Stimulated activated CD4-positive, alpha-beta T cell treated with anti-CD3 and anti-CD28 coated beads, Interleukin-2, amount 100 ng/mL, for 24 hours (primary cell): ENCODE results near the gene CCDC43.
"Not testable (repeated sequence)": the region's sequence is repeated elsewhere in the genome, so short reads cannot be mapped to it uniquely, and the experiment has no call there.

Experiments used
- DNase-seq, 2 donors: peaks; one replicate each; pipeline ENCODE4 v3.0.0-alpha.2; 2020

Gene CCDC43

GRCh38 chr17:44666006-44666405 is 23.6 kb downstream of the CCDC43 start:
- no peak for DNase-seq

DNA sequence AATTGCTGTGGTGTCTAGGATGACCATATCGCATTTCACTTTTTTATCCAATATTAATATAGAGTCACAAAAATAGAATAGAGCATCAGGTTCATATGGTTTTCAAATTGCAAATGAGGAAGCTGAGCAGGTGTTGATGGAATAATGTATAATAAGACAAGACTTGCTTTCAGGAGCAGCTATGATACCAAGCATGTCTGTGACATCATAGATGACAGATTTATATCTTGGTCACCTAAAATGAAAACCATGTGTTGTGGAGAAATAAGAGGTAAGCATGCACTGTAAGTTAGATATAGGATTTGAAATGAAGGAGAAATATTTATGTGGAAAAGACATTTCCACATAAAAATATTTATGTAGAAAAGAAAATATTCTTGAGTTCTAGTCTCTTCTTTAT is 24.7 kb downstream of the CCDC43 start:
- DNase-seq = no peak

DNA sequence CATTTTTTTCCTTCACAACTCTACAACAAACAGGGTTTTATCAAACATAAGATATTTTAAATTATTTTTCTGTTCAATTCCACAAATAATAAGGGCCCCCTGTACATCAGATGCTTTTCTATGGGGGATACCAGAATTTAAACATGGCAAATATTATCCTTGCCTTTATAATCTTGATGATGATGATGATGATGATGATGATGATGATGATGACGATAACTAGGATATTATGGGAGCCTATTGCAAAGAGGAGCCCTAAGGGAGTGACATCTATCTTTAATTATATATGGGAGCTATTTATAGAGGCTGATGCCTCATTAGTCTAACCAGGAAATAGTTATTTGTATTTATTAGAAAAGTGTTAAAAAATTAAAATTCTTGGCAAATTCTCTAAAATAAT is 26.5 kb downstream of the CCDC43 start:
- no peak for DNase-seq

DNA sequence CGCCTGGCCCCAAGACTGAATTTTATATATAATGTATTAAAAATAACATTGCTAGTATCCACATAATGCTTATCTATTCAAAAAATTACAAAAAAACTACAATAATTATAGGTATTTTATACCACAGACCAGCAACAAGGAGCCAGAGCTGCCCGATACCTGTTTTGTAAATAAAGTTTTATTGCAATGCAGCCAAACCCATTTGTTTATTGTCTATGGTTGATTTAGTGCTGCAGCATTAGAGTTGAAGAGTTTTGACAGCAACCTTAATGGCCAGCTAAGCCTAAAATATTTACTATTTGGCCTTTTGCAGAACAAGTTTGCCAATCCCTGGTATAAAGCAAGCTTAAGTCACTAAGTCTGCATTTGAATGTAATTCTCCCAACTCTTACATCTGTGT is 27.7 kb downstream of the CCDC43 start:
- no peak for DNase-seq

DNA sequence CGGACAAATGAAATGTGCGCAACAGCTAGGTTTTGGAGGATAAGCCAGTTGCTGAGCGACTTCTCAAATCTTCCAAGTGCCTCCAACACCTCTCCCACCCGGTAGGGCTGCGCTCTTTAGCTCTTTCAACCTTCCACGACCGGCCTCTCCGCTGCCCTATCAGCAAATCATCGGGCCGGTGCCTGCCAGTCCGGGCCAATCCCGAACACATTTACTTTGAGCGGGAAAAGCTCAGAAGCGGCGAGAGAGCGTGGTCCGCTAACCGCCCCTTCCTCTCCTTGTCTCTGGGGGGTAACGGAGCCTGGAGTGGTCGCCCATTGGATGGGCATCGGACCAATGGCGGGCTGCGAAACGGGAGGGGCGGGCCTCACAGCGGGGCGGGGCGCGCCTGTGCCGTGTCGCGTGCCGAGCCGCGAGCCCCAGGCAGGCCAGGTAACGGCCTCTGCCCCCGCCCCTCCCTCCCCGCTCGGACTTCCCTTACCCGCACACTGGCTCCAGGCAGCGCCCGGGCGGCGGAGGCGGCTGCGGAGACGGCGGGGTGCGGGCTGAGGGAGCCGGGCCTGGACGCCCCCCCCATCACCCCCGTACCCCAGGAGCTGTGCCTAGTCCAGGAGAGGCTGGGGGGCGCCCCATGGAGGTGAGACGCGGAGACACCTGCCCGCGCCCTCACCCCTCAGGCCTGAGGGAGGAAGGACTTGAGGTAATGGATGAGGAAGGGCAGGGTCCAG is 33.4 kb downstream of the CCDC43 start, which contains the start of gene MEIOC:
Gene MEIOC (plus strand): TSS at position 486 of the 728 bp plus-strand sequence. CDS start 146 bp downstream, at position 632.
- DNase-seq = peak; percentile 42 to 62

GRCh38 chr17:44653954-44654353 is 35.6 kb downstream of the CCDC43 start:
- no peak for DNase-seq

GRCh38 chr17:44653384-44653783 is 36.2 kb downstream of the CCDC43 start:
- DNase-seq = no peak

DNA sequence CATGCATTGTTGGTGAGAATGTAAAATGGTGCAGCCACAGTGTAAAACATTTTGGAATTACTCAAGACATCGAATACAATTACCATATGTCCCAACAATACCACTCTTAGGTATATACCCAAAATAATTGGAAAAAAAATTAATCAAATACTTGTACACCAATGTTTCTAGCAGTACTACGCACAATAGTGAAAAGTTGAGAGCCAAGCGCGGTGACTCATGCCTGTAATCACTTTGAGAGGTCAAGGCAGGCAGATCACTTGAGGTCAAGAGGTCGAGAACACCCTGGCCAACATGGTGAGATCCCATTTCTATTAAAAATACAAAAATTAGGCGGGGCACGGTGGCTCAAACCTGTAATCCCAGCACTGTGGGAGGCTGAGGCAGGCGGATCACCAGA is 36.8 kb downstream of the CCDC43 start:
- no peak for DNase-seq

DNA sequence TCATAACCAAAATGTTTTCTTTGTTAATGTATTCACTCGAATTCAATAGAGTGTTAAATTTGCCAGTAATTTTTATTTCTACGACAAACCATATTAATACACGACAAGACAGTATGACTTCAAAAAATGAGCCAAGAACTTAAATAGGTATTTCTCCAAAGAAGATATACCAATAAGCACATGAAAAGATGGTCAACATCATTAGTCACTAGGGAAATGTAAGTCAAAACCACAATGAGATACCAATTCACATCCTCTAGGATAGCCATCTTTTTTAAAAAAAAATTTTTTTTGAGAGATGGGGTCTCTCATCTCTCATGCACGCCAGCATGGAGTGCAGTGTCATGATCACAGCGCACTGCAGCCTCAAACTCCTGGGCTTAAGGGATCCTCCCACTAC is 38.3 kb downstream of the CCDC43 start:
- no peak for DNase-seq

DNA sequence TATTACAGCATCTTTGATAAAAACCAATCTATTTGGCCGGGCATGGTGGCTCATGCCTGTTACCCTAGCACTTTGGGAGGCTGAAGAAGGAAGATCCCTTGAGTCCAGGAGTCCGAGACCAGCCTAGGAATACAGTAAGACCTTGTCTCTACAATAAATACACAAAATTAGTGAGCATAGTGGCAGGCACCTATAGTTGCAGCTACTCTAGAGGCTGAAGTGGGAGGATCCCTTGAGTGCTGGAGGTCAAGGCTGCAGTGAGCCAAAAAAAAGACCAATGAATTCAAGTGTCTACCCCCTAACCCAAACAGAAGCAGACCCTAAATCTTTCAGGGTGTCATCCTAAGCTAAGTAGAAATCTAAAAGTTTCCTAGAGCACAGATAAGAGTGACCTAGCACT is 40.6 kb downstream of the CCDC43 start:
- no peak for DNase-seq

- no peak for DNase-seq
Observed at GRCh38 chr17:44647736-44648135, 41.8 kb downstream of the CCDC43 start.

GRCh38 chr17:44646280-44646679 is 43.3 kb downstream of the CCDC43 start:
- no peak for DNase-seq

- DNase-seq = no peak
Observed at GRCh38 chr17:44645341-44645740, 44.2 kb downstream of the CCDC43 start.

GRCh38 chr17:44642834-44643233 is 46.7 kb downstream of the CCDC43 start:
- no peak for DNase-seq

GRCh38 chr17:44637066-44637465 is 52.5 kb downstream of the CCDC43 start:
- no peak for DNase-seq

DNA sequence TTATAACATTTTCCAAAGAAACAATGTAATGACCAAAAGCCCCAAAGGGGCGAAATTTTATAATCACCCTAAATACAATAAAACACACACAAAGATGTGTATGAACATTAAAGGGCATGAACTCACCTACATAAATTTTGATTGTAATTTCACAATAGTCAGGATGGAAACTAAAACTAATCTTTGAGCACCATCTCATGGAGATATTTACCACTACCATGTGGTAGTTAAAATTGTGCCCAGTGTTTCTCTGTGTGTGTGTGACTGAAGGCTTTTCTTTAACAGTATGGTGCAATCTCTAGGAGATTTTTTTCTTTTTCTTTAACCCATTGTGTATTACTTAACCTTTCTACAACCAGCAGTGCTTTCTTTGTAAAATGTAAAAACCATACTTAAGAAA is 53.0 kb downstream of the CCDC43 start:
- DNase-seq = no peak

GRCh38 chr17:44634401-44634800 is 55.2 kb downstream of the CCDC43 start:
- not testable (repeated sequence) for DNase-seq

DNA sequence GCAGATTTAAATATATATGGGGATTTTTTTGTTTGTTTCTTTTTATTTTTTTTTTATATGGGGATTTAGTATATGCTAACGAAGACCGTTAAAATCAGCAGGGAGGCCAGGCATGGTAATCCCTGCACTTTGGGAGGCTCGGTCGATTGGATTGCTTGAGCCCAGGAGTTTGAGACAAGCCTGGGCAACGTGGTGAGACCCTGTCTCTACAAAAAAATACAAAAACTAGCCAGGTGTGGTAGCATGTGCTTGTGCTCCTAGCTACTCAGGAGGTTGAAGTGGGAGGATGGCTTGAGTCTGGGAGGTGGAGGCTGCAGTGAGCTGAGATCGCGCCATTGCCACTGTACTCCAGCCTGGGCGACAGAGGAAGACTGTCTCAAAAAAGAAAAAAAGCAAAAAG is 55.6 kb downstream of the CCDC43 start:
- DNase-seq = no peak

GRCh38 chr17:44630703-44631102 is 58.9 kb downstream of the CCDC43 start:
- no peak for DNase-seq

DNA sequence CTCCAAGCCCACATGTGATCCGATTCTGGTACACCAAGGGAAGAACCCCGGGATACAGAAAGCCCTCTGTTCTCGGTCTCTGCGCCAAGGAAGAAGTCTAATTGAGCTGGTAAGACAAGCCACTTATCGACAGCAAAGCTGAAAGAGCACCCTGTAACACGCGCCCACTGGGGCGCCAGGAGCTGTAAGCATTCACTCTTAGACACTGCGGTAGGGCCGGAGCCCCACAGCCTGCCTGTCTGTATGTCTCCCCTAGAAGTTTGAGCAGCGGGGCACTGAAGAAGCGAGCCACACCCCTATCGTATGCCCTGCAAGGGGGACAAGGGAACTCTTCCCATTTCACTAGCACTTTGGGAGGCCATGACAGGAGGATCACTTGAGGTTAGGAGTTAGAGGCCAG is 60.3 kb downstream of the CCDC43 start:
- no peak for DNase-seq

- peak in 1 of 2 donors; percentile 5 for DNase-seq
Observed at GRCh38 chr17:44628243-44629188, 61.1 kb downstream of the CCDC43 start.

- DNase-seq = no peak
Observed at GRCh38 chr17:44627513-44628242, 61.9 kb downstream of the CCDC43 start.
